GM12801 (cell line): ENCODE measurements around the gene SNCAIP.

ENCODE experiments used
- TF ChIP-seq, protein P1 (sequence below): IDR thresholded peaks from one replicate; pipeline ENCODE4 v1.5.1; 2011; ENCODE audit warnings: control low read depth; ENCODE audit not compliant: insufficient read length; ENCODE audit errors: extremely low read depth

The SNCAIP gene

DNA sequence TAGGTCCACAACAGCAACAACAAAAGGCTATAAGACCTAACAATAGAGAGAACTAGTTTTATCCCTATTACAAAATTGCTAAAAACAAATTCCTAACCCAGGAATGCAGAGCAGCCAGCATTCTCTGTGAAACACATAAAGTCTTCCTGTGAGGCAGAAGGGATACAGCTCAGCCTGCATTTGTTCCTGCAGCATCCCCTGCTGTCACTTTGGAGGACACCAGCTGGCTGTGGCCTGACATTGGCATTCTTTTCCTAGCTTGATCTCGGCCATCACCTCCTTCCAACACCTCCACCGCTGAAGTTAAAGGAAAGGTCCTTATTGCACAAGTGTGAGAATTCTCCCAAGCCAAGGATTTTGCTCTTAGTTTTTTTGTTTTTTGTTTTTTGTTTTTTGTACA lies 186.1 kb downstream of the SNCAIP start:
- TF ChIP-seq, protein P1, sequence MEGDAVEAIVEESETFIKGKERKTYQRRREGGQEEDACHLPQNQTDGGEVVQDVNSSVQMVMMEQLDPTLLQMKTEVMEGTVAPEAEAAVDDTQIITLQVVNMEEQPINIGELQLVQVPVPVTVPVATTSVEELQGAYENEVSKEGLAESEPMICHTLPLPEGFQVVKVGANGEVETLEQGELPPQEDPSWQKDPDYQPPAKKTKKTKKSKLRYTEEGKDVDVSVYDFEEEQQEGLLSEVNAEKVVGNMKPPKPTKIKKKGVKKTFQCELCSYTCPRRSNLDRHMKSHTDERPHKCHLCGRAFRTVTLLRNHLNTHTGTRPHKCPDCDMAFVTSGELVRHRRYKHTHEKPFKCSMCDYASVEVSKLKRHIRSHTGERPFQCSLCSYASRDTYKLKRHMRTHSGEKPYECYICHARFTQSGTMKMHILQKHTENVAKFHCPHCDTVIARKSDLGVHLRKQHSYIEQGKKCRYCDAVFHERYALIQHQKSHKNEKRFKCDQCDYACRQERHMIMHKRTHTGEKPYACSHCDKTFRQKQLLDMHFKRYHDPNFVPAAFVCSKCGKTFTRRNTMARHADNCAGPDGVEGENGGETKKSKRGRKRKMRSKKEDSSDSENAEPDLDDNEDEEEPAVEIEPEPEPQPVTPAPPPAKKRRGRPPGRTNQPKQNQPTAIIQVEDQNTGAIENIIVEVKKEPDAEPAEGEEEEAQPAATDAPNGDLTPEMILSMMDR = no peak

DNA sequence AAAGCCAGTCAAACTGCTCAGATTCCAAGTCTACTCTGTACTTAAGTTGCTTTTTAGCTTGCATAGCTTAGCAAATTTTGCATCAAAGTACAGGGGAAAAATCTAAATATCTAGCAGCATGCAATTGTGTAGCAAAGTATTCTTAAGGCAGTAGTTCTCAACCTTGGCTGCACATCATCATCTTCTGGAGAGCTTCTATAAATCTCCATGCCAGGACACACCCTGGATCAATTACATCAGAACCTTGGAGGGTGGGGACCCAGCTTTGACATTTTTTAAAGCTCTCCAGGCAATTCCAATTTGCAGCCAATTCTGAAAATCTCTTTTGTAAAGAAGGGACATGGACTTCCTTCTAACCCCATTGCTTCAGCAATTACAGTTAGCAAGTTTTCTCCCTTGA lies 187.5 kb downstream of the SNCAIP start:
- TF ChIP-seq, protein P1 = no peak

DNA sequence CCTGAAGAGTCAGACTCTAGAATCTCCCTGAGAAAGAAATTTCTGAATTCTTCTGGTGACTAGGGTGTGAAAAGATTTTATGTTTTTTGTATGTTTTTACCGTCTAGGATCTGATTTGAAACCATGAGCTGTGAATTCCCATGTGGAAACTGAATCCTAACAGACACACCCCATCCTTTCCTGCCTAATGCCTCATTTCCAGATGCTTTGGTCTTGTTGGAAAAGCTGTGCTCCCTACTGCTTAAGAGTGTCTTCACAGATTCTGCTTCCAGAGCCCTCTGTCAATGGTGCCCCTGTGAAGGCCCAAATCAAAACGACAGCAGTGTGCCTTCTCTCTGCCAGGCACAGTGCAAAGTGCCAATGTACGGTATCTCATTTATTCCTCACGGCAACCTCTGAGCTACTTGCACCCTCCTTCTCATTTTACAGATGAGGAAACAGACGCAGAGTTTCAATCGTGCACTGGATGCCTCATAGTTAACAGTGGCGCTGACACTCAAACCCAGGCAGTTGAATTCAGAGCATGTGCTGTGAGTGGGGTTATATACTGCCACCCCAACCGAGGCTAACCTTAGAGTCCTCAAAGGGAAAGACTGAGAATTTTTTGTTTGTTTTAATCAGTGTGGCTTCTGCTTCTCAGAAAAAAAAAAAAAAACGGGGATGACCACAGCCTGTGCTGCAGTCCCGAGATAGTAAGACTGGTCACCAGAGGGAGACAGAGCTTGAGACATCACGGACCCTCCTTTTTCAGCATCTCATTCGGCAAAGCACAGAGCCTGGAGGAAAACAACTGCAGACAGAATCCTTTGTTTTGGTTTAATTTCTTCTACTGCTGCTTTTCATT lies 188.4 kb downstream of the SNCAIP start:
- TF ChIP-seq, protein P1 = no peak

DNA sequence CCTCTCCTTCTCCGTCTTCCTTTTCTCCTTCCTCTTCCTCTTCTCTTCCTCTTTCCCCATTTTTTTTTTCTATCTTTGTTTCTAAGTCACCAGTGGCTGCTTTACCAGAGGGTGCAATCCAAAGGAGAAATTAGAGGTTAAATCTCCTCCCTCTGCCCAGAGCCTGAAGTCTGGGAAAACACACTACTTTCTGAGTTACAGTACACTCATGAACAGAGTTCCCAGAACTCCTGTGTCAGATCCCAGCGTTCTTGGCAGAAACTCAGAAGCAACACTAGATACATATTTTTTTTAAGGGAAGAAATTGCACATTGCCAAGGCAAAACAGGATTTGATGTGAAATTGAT lies 189.0 kb downstream of the SNCAIP start:
- TF ChIP-seq, protein P1 = no peak

DNA sequence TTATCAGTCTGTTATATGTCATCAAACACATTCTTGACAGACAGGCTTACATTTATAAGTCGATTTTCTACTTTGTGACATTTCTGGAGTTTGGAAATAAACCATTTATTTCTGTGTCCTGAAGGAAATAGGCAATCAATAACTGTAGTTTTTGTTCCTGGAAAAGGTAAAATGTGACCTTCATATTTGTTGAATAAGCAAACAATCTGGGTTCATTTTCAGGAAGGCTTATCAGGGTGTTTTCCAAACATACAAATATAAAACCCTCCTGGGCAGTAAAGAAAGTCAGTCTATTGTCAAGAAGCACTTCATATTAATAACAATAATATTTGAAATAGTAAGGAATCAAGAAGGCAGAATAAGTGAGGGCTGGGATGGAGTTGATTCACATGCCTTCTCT lies 195.0 kb downstream of the SNCAIP start:
- TF ChIP-seq, protein P1 = no peak

DNA sequence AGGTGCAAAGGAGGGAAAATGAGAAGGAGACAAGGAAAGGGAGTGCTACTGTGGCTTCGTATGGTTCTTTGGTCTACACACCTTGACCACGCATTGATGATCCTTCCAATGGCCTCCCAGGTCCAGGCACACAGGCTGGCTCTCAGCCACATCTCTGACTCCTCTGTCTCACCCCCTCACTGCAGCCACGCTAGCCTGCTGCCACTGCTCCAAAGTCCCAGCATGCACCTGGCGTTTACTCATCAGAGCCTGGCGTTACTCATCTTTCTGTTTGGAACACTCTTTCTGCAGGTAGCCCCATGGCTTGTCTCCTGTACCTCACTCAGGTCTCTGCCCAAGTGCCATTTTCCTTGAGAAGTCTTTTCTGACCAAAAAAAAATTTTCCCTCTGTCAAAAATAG lies 195.5 kb downstream of the SNCAIP start:
- TF ChIP-seq, protein P1 = no peak

DNA sequence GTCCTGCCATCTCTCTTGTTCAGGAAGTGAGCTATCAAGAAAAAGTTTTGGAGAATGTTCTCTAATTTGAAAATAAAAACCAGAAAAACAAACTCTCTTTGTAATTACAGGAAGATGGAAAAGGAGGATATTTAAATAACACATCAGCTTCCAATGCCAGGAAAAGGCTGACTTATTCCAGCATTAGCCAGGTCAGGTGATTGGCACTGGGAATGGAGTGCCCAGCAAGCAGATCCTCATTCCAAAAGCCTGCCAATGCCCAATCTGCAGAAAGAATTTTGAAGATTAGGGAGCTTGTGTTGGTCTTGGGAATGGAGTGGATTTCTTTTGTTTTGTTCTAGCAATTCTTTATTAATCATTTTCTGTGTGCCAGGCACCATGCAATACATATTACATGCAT lies 196.6 kb downstream of the SNCAIP start:
- TF ChIP-seq, protein P1 = no peak
